ENCODE results near the gene EML1.
A peak's percentile ranks its signal among the peaks of the same experiment; 100 is the strongest.

EML1 gene

GRCh38 chr14:99968191-99968920, 175.1 kb downstream of the EML1 start:
- no peak for DNase-seq (ENCODE audit: low read depth)

GRCh38 chr14:99968941-99969340, 175.7 kb downstream of the EML1 start:
- no peak for DNase-seq (ENCODE audit: low read depth)

- no peak for DNase-seq (ENCODE audit: low read depth)
Observed at GRCh38 chr14:99969673-99970322, 176.6 kb downstream of the EML1 start.

GRCh38 chr14:99971087-99971940, 178.1 kb downstream of the EML1 start:
- peak; percentile 62 for DNase-seq (ENCODE audit: low read depth)

- no peak for DNase-seq (ENCODE audit: low read depth)
Observed at GRCh38 chr14:99971941-99972747, 178.9 kb downstream of the EML1 start.

- DNase-seq (ENCODE audit: low read depth): no peak
Observed at GRCh38 chr14:99972748-99973466, 179.7 kb downstream of the EML1 start.

GRCh38 chr14:99975190-99975589, 182.0 kb downstream of the EML1 start:
- DNase-seq (ENCODE audit: low read depth): no peak

GRCh38 chr14:99976021-99976420, 182.8 kb downstream of the EML1 start:
- no peak for DNase-seq (ENCODE audit: low read depth)

- no peak for DNase-seq (ENCODE audit: low read depth)
Observed at GRCh38 chr14:99976681-99977080, 183.5 kb downstream of the EML1 start.

GRCh38 chr14:99980299-99980698, 187.1 kb downstream of the EML1 start:
- DNase-seq (ENCODE audit: low read depth): no peak

GRCh38 chr14:99981806-99982205, 188.6 kb downstream of the EML1 start:
- no peak for DNase-seq (ENCODE audit: low read depth)

GRCh38 chr14:99982537-99983250, 189.5 kb downstream of the EML1 start:
- DNase-seq (ENCODE audit: low read depth): no peak

GRCh38 chr14:99983251-99984015, 190.2 kb downstream of the EML1 start:
- DNase-seq (ENCODE audit: low read depth): no peak

- DNase-seq (ENCODE audit: low read depth): no peak
Observed at GRCh38 chr14:99984036-99984435, 190.8 kb downstream of the EML1 start.

GRCh38 chr14:99986396-99986795, 193.2 kb downstream of the EML1 start:
- no peak for DNase-seq (ENCODE audit: low read depth)

- no peak for DNase-seq (ENCODE audit: low read depth)
Observed at GRCh38 chr14:99989032-99989431, 195.8 kb downstream of the EML1 start.

GRCh38 chr14:99990268-99991170, 197.3 kb downstream of the EML1 start:
- no peak for DNase-seq (ENCODE audit: low read depth)

GRCh38 chr14:99991331-99991730, 198.1 kb downstream of the EML1 start:
- DNase-seq (ENCODE audit: low read depth): no peak

Measured in CMK (cell line).